Retinal pigment epithelial cell (primary cell): ENCODE results near the gene FTO.

Source experiments
- DNase-seq: peaks from one replicate; pipeline ENCODE4 v3.0.0-alpha.2; 2010; ENCODE audit warnings: low read depth
- H3K4me3 ChIP-seq: 2 replicates; pipeline ENCODE4 v1.5.1; 2011; ENCODE audit warnings: mild to moderate bottlenecking, low read length, control low read depth, moderate library complexity
- CTCF ChIP-seq: conservative IDR thresholded peaks from 2 replicates; pipeline ENCODE4 v1.5.1; 2011; ENCODE audit warnings: low read depth, low read length, control low read depth, inconsistent platforms

FTO gene

GRCh38 chr16:54121539-54122295, 417.8 kb downstream of the FTO start:
- H3K4me3 ChIP-seq = no peak overlapping the region
- TF ChIP-seq CTCF = no peak
- no peak for DNase-seq

- DNase-seq = no peak
Measured at GRCh38 chr16:54123766-54124165, 419.8 kb downstream of the FTO start.

DNA sequence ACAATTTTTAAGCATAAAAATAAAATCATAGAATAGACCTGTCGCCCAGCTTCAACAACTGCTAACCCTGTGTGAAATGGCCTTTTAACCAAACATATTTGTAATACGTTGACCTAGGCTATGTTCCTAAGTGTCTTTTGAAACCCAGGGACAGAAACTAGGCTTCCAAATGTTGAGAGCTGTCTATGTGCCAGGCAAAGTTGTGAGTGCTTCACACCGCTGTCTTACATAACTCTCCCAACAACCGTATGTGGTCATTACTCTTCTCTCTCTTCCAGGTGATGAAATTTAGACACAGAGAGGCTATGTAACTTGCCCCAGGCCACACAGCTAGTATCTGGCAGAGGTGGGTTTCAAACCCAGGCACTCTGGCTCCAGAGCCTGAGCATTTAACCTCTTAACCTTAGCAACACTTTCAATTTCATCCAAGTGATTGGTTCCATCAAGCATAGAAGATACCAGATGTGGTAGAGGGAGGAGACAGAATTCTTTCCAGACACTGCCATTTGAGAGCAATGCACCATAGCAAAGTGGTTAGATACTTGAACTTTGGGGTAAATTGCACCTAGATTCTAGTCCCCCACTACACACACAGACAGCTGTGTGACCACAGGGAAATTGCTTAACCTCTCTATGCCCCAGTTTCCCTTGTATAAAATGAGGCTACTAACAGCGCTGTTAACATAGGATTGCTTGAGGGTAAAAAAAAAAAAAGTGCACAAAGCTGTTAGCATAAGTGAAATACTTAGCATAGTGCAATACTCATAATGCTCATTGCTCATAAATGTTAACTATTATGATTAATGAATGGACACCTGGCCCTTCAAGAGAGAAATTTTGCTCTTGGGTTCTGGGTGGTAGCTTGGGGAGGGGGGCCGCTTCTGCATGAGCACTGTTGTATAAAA, 422.0 kb downstream of the FTO start:
- DNase-seq = no peak
- no peak for TF ChIP-seq CTCF
- H3K4me3 ChIP-seq = no peak overlapping the region

More at GRCh38 chr16:54123766-54124165, 419.8 kb downstream of the FTO start:
- no peak for TF ChIP-seq CTCF
- H3K4me3 ChIP-seq = no peak overlapping the region

DNA sequence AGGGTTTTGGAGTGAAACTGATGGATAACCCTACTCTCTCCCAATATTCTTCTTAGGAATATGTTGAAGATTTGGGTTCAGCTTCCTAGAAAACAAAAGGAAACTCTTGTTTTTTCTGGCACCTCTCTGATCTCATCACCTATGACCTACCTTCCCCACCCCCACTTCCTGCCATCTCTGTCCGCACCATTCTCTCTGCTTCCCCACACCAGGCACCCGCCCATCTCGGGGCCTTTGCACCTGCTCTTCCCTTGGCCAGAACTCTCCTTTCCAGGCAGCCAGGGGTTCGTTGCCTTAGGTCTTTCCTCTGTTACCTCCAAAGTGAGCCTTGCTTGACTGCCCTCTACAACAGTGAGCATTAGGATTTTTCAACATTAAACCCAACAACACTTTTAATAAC, 423.0 kb downstream of the FTO start:
- no peak for TF ChIP-seq CTCF
- H3K4me3 ChIP-seq = no peak overlapping the region
- no peak for DNase-seq

DNA sequence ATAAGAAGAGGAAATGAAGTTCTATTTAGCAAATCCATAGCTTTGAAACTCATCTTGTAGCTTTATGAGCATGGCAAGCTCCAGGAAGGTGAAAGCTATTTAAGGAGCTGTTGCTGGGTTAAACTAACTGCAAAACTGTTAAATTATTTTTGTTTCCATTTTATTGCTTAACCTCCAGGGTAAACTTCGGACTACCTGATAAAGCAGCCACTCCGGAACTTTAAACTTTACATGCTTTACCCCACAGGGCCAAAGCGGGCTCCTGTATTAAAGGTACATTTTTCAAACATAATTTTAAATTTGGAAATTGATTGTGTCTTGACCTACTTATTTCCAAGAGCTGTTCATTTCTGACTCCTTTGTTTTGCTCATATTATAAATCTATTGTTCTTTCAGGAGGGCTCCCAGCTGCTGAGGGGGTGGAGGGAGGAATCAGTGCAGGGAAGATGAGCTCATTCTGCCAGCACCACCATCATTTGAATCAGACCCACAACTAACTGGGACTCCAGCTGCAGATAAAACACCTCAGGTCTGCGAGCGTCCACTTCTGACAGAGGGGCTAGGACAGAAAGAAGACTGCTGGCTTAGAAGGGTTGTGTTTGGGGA, 424.8 kb downstream of the FTO start:
- DNase-seq = no peak
- no peak overlapping the region for H3K4me3 ChIP-seq
- TF ChIP-seq CTCF = no peak

- TF ChIP-seq CTCF = no peak
- no peak overlapping the region for H3K4me3 ChIP-seq
Measured at GRCh38 chr16:54129810-54130209, 425.9 kb downstream of the FTO start.

More at GRCh38 chr16:54129810-54130209, 425.9 kb downstream of the FTO start:
- no peak for DNase-seq
